ENCODE results near the gene NUMB.

- TF ChIP-seq GATA2 (IDR thresholded peaks at IDR 0.05; ENCODE audit: low read depth, low read length): no peak
- no peak for TF ChIP-seq GATA3 (IDR thresholded peaks at IDR 0.05; ENCODE audit: low read depth, low read length)
These were observed 16.6 kb upstream of the NUMB start for GRCh38 chr14:73474952-73475351.
